ENCODE measurements around the gene MYO3A. TPM values are rescaled to one million over a fixed set of nuclear protein-coding genes. Genes with fewer than 3 reads are reported as not detected.

MYO3A gene
- total RNA-seq, 1 experiment from 2014 or later = 0.14 TPM

GRCh38 chr10:26220901-26221300, 286.9 kb downstream of the MYO3A start:
- no peak for DNase-seq
- Mint-ChIP-seq H3K27me3 (ENCODE audit: unreplicated experiment) (peaks cover 70% of the 10 kb centered on the region), H3K4me3 (ENCODE audit: low read depth, unreplicated experiment) (no peak overlapping the region), H3K36me3 (ENCODE audit: insufficient read depth, unreplicated experiment) (no peaks in the 10 kb centered on the region), H3K4me1 (ENCODE audit: low read depth, unreplicated experiment) (no peaks in the 10 kb centered on the region), H3K27ac (ENCODE audit: unreplicated experiment) (no peak overlapping the region), H3K9me3 (ENCODE audit: low read depth, unreplicated experiment) (no peaks in the 10 kb centered on the region)
- BruUV-seq (replicated peaks) = no TSS peak
- TF ChIP-seq, protein P1, sequence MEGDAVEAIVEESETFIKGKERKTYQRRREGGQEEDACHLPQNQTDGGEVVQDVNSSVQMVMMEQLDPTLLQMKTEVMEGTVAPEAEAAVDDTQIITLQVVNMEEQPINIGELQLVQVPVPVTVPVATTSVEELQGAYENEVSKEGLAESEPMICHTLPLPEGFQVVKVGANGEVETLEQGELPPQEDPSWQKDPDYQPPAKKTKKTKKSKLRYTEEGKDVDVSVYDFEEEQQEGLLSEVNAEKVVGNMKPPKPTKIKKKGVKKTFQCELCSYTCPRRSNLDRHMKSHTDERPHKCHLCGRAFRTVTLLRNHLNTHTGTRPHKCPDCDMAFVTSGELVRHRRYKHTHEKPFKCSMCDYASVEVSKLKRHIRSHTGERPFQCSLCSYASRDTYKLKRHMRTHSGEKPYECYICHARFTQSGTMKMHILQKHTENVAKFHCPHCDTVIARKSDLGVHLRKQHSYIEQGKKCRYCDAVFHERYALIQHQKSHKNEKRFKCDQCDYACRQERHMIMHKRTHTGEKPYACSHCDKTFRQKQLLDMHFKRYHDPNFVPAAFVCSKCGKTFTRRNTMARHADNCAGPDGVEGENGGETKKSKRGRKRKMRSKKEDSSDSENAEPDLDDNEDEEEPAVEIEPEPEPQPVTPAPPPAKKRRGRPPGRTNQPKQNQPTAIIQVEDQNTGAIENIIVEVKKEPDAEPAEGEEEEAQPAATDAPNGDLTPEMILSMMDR (IDR thresholded peaks at IDR 0.05; ENCODE audit: unreplicated experiment) = no peak
- intact Hi-C loops (cut with micrococcal nuclease; ENCODE audit: unreplicated experiment) = no loop called here
- CTCF ChIA-PET = no interaction called here

GRCh38 chr10:26221541-26221940, 287.5 kb downstream of the MYO3A start:
- Mint-ChIP-seq H3K4me1 (ENCODE audit: low read depth, unreplicated experiment) (no peaks in the 10 kb centered on the region), H3K27me3 (ENCODE audit: unreplicated experiment) (peaks cover 67% of the 10 kb centered on the region), H3K4me3 (ENCODE audit: low read depth, unreplicated experiment) (no peak overlapping the region), H3K36me3 (ENCODE audit: insufficient read depth, unreplicated experiment) (no peaks in the 10 kb centered on the region), H3K9me3 (ENCODE audit: low read depth, unreplicated experiment) (no peaks in the 10 kb centered on the region), H3K27ac (ENCODE audit: unreplicated experiment) (no peak overlapping the region)
- intact Hi-C loops (cut with micrococcal nuclease; ENCODE audit: unreplicated experiment) = no loop called here
- CTCF ChIA-PET = no interaction called here
- DNase-seq = no peak
- BruUV-seq (replicated peaks) = no TSS peak
- TF ChIP-seq, protein P1 (IDR thresholded peaks at IDR 0.05; ENCODE audit: unreplicated experiment) = no peak

DNA sequence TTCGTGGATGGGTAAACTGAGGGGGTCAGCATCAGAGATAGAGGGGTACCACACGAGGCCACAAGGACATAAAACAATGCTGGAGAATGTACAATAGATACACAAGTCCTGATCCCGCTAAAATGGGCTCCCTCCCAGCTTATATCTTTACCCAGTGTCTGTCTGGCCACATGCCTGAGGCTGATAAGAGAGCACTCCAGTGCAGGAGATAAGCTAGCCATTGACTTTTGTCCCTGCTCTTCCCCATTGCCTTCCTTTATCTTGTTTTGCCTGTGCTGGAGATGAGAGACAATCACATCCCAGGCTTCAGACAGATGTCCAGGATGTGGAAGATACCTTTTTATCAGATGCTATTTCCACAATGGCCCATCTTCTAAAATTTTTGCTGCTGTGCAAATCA, 288.5 kb downstream of the MYO3A start:
- CTCF ChIA-PET = no interaction called here
- no peak overlapping the region for H3K27ac Mint-ChIP-seq (ENCODE audit: unreplicated experiment)
- H3K27me3 Mint-ChIP-seq (ENCODE audit: unreplicated experiment) = peaks cover 64% of the 10 kb centered on the region
- no peaks in the 10 kb centered on the region for H3K9me3 Mint-ChIP-seq (ENCODE audit: low read depth, unreplicated experiment)
- DNase-seq = no peak
- H3K36me3 Mint-ChIP-seq (ENCODE audit: insufficient read depth, unreplicated experiment) = no peaks in the 10 kb centered on the region
- no TSS peak for BruUV-seq (replicated peaks)
- TF ChIP-seq, protein P1 (IDR thresholded peaks at IDR 0.05; ENCODE audit: unreplicated experiment) = no peak
- intact Hi-C loops (cut with micrococcal nuclease; ENCODE audit: unreplicated experiment) = no loop called here
- no peak overlapping the region for H3K4me3 Mint-ChIP-seq (ENCODE audit: low read depth, unreplicated experiment)
- no peaks in the 10 kb centered on the region for H3K4me1 Mint-ChIP-seq (ENCODE audit: low read depth, unreplicated experiment)

DNA sequence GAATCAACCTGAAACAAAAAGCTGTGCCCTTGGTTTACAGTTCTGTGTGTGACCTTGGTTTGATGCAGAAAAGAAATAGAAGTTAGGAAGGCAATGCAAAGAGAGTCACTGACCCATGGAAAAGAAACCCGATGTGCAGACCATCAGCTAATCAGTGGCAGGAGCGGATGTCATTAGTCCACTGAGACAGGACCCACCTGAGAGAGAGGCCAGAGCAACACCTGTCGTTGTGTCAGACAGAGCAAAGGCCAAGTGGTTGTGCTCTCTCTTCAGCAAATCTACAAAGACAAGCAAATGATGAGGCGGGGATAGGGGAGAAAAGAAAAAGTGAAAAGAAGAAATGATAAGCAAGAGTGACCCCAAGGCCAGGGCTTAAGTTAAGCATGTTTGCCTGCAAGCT, 291.3 kb downstream of the MYO3A start:
- Mint-ChIP-seq H3K27ac (ENCODE audit: unreplicated experiment) (no peak overlapping the region), H3K4me3 (ENCODE audit: low read depth, unreplicated experiment) (no peak overlapping the region), H3K4me1 (ENCODE audit: low read depth, unreplicated experiment) (no peaks in the 10 kb centered on the region), H3K9me3 (ENCODE audit: low read depth, unreplicated experiment) (no peaks in the 10 kb centered on the region), H3K36me3 (ENCODE audit: insufficient read depth, unreplicated experiment) (no peaks in the 10 kb centered on the region), H3K27me3 (ENCODE audit: unreplicated experiment) (peaks cover 63% of the 10 kb centered on the region)
- no peak for DNase-seq
- no TSS peak for BruUV-seq (replicated peaks)
- intact Hi-C loops (cut with micrococcal nuclease; ENCODE audit: unreplicated experiment) = no loop called here
- CTCF ChIA-PET = interaction anchor here (1.1 kb wide), 1 partner anchor 9 kb away, joined by 3 read pairs; the partner anchor contains the start of gene GAD2
- TF ChIP-seq, protein P1 (IDR thresholded peaks at IDR 0.05; ENCODE audit: unreplicated experiment) = no peak

Measured in Calu3 (cell line).